Ecto neural progenitor cell (in vitro differentiated cells): Measurements from ENCODE around the gene RBM14.
"Not testable (repeated sequence)": the region's sequence is repeated elsewhere in the genome, so short reads cannot be mapped to it uniquely, and the experiment has no call there.

Experiments
- DNase-seq: peaks from one replicate; pipeline ENCODE4 v3.0.0-alpha.2; 2018; ENCODE audit warnings: low spot score

RBM14 gene

GRCh38 chr11:66637557-66638176, 21.2 kb downstream of the RBM14 start:
- DNase-seq, result no peak

- DNase-seq, result peak; percentile 98
Observed at GRCh38 chr11:66638177-66639065, 22.0 kb downstream of the RBM14 start, which contains the start of gene RBM4. Gene RBM4 (plus strand): TSS chr11:66638703. CDS start chr11:66639712, 1,009 bp downstream.

- no peak for DNase-seq
Observed at GRCh38 chr11:66639066-66639813, 22.8 kb downstream of the RBM14 start.

GRCh38 chr11:66639814-66640340, 23.4 kb downstream of the RBM14 start:
- DNase-seq, result not testable (repeated sequence)

DNA sequence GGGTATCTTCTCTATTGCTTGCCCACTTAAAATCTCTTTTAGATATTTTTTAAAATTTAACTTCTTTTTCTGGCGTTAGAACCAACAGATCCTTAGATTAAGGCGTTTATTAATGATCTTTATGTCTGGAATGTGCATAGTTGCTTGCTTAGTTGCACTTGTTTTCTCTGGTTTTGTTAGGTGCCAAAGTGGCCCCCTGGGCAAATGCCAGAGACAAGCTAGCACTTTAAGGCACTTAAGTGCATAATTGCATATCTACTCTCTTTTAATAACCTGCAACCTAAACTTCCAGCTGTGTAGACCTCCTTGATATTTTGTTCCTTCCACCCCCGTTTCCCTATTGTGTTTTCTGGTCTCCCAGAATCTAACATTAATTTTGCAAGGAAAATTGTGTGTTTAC, 25.4 kb downstream of the RBM14 start:
- no peak for DNase-seq

DNA sequence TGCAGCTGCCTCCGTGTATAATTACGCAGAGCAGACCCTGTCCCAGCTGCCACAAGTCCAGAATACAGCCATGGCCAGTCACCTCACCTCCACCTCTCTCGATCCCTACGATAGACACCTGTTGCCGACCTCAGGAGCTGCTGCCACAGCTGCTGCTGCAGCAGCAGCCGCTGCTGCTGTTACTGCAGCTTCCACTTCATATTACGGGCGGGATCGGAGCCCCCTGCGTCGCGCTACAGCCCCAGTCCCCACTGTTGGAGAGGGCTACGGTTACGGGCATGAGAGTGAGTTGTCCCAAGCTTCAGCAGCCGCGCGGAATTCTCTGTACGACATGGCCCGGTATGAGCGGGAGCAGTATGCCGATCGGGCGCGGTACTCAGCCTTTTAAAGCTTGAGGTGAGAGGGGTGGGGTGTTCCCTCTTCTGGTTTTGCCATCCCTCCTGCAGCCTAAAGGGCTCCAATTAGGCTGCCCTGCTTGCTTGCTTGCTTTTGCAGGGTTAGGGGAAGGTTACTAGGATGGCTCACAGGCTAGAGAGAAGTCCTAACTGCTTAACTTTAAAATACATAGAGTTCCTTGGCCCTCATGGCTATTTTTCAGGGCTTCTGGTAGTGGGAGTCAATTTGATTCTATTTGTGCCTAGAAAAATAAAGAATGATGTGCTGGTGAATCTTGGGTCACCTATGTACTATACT, 27.5 kb downstream of the RBM14 start:
- no peak for DNase-seq

- DNase-seq, result no peak
Observed at GRCh38 chr11:66646828-66647227, 30.4 kb downstream of the RBM14 start.

- no peak for DNase-seq
Observed at GRCh38 chr11:66649903-66650302, 33.5 kb downstream of the RBM14 start.

- no peak for DNase-seq
Observed at GRCh38 chr11:66651016-66651415, 34.6 kb downstream of the RBM14 start.

- no peak for DNase-seq
Observed at GRCh38 chr11:66652651-66653050, 36.2 kb downstream of the RBM14 start.

- DNase-seq, result no peak
Observed at GRCh38 chr11:66653123-66653522, 36.7 kb downstream of the RBM14 start.

GRCh38 chr11:66659763-66660162, 43.3 kb downstream of the RBM14 start:
- DNase-seq, result no peak

GRCh38 chr11:66663741-66664296, 47.4 kb downstream of the RBM14 start:
- DNase-seq, result no peak

DNA sequence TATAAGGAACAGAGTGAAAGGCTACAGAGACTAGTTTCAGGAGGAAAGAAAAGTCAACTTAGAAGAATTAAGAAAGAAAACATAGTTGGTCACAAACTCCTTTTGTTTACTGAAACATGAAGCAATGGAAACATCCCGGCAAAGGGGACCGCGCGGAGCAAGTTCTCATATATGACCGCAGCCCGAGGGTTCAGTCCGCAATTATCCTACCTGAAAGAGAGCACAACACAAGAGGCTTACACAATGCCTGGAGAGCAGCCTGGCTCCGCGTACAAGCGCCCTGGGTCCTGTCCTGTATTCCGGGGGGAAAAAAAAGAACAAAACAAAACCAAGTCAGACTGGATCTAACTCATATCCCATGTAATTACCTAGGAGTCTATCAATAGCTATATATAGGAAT, 48.9 kb downstream of the RBM14 start:
- DNase-seq, result no peak

- DNase-seq, result no peak
Observed at GRCh38 chr11:66670816-66671215, 54.4 kb downstream of the RBM14 start.

GRCh38 chr11:66674964-66675602, 58.7 kb downstream of the RBM14 start:
- no peak for DNase-seq

DNA sequence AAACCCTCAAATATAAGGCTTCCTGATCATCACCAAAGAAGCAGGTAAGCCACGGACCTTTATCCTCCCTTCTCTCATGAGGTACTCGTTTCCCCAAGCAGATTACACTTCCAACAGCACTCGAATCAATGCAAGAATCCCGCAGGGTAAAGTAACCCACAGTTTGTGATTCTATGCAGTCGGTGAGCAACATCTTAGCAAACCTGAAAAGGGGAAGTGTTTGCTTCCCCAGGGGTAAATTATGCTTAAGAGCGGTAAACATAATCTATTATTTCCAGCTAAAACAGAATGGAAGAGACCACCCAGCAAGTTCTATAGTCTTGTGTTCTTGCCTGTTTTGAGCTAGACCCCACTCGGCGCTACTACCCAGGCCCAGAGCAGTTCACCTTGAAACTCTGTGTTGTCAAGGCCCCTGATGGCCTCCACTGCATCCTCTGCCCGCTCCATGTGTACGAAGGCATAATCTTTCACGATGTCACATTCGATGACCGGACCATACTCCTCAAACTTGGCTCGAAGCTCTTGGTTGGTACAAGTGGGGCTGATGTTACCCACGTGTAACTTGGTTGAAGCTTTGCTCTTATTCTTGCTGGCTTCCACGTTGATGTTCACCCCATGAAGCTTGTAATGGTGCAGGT, 60.0 kb downstream of the RBM14 start:
- no peak for DNase-seq
